HG03558 (cell line): ENCODE data around the gene SNX18.
"Not testable (repeated sequence)": the region's sequence is repeated elsewhere in the genome, so short reads cannot be mapped to it uniquely, and the experiment has no call there.

ENCODE experiments used
- ATAC-seq: cut with Tn5 transposase; IDR thresholded peaks from one replicate; pipeline ENCODE4 v1.9.1; 2021; ENCODE audit warnings: moderate number of reproducible peaks; ENCODE audit not compliant: unreplicated experiment; ENCODE audit errors: extremely low read depth

Gene SNX18

DNA sequence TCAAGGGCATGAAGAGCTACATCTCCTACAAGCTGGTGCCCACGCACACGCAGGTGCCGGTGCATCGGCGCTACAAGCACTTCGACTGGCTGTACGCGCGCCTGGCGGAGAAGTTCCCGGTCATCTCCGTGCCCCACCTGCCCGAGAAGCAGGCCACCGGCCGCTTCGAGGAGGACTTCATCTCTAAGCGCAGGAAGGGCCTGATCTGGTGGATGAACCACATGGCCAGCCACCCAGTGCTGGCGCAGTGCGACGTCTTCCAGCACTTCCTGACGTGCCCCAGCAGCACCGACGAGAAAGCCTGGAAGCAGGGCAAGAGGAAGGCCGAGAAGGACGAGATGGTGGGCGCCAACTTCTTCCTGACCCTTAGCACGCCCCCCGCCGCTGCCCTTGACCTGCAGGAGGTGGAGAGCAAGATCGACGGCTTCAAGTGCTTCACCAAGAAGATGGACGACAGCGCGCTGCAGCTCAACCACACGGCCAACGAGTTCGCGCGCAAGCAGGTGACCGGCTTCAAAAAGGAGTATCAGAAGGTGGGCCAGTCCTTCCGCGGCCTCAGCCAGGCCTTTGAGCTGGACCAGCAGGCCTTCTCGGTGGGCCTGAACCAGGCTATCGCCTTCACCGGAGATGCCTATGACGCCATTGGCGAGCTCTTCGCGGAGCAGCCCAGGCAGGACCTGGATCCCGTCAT is 1.4 kb downstream of the SNX18 start:
- ATAC-seq: no peak

GRCh38 chr5:54519509-54519876 is 1.9 kb downstream of the SNX18 start:
- ATAC-seq: no peak

DNA sequence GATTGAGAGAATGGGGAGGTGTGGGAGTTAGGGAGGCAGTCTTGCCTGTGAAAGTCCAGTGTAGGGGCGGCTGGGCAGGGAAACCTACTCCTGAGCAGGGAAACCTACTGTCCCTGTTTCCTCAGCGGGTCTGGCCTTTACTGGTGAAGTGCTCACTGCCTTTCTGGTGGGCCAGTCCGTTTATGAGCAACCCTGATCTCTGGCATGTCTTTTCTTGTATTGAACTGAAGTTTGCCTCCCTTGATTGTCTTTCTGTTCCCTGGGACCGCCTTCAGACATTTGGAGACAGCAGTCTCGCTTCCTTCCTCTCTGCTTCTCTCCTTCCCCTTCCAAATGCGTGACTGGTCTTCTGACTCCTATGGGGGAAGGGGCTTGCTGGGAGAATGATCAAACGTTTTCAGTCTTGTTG is 2.9 kb downstream of the SNX18 start:
- ATAC-seq: no peak

- ATAC-seq: no peak
Observed at GRCh38 chr5:54520940-54521339, 3.4 kb downstream of the SNX18 start.

GRCh38 chr5:54521856-54522479 is 4.4 kb downstream of the SNX18 start:
- ATAC-seq: no peak

GRCh38 chr5:54523534-54523933 is 6.0 kb downstream of the SNX18 start:
- ATAC-seq: no peak

GRCh38 chr5:54524082-54524481 is 6.5 kb downstream of the SNX18 start:
- ATAC-seq: no peak

GRCh38 chr5:54524704-54525103 is 7.1 kb downstream of the SNX18 start:
- ATAC-seq: no peak

GRCh38 chr5:54525261-54525660 is 7.7 kb downstream of the SNX18 start:
- ATAC-seq: no peak

DNA sequence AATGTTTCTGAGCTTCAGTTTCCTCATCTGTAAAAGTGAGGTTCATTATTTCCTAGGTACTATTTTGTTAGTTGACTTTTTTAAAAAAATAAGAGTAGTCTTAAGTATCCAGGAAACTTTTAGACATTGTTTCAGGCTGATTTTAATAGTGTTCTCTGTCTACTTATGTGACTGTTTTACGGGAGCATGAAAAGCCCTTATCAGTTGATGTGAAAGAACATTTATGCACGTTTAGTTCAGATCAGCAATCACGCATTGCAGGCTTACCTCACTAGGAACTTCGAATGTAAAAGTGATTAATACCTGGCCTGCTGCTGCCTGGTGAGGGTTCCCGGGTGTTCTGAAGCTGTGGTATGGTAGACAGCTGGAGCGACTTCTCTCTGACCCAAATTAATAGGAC is 8.1 kb downstream of the SNX18 start:
- ATAC-seq: no peak

DNA sequence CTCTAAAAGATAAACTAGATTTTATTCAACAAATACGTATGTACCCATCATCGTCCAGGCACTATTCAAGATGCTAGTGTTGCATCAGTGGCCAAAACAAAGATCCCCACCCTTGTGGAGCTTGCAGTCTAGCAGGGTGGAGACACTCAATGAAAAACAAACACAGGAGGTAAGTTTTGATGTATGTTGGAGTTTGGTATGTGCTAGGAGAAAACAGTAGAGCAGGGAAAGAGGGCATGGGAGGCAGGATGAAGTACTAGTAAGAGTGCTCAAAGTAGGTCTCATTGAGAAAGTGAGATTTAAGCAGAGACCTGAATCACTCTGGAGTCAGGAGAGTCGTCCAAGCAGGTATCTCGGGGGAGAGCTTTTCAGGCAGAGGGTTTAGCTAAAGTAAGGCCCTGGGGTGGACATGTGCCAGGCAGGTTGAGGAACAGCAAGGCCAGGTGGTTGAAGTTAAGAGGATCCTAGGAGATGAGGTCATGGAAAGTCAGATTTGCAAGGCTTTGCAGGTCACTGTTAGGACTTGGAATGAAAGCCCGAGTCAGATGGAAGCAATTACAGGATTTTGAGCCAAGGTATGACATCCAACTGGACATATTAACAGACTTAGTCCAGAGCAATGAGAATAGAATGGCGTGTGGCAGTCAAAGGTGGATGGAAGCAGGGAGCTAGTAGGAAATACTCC is 9.2 kb downstream of the SNX18 start:
- ATAC-seq: no peak

DNA sequence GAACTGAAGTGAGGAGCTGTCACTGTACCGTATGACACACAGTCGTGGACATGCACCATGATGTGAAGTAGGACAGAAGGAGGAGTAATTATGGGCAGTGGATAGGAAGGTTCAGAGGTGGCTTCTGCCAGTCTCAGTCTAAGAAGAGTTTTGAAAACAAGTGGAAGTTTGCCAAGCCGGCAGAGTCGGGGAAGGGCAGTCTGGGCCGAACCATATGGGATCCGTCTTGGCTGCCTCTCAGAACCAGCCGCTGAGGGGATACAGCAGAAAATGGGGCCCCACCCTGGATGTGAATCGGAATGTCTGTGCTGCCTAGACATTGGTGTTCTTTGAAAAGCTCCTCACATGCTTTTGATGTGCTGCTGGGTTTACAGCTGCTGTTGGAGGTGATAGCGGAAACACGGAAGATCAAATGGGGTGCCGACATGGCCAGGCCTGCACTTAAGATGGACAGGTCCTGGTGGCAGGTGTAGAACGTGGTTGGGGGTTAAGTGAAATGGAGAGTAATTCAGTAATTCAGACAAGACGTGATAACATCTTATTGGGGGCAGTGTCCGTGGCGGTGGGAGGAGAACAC is 11.2 kb downstream of the SNX18 start:
- no peak for ATAC-seq

GRCh38 chr5:54529565-54529964 is 12.0 kb downstream of the SNX18 start:
- no peak for ATAC-seq

GRCh38 chr5:54531546-54531945 is 14.0 kb downstream of the SNX18 start:
- no peak for ATAC-seq

DNA sequence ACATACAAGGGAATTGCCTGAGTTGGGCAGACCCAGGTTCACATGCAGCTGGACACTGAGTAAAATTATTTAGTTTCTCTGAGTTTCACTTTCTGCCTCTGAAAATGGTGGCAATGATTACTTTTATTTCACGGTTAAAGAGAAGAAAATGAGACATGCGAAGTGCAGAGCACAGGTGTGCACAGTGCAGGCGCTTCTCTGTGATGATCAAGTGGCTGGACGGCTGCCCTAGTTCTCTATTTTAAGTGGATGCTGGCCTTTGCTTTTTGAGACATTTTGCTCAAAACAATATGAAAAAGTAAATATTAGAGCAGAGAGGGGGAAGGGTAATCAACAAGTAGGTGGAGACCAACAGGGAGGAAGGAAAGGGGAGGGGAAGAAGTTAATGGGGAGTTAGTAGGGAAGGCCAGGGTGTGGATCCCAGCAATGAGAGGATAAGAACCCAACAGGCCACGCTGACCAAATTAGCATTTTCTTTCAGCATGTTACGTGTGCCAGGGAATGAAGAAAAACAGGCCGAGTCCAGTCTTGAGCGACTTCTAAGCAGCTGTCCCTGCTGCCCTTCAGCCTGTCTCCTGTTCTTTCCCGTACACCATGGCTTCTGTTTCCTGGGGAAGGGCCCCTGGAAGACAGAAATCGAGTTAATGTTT is 16.1 kb downstream of the SNX18 start:
- no peak for ATAC-seq

DNA sequence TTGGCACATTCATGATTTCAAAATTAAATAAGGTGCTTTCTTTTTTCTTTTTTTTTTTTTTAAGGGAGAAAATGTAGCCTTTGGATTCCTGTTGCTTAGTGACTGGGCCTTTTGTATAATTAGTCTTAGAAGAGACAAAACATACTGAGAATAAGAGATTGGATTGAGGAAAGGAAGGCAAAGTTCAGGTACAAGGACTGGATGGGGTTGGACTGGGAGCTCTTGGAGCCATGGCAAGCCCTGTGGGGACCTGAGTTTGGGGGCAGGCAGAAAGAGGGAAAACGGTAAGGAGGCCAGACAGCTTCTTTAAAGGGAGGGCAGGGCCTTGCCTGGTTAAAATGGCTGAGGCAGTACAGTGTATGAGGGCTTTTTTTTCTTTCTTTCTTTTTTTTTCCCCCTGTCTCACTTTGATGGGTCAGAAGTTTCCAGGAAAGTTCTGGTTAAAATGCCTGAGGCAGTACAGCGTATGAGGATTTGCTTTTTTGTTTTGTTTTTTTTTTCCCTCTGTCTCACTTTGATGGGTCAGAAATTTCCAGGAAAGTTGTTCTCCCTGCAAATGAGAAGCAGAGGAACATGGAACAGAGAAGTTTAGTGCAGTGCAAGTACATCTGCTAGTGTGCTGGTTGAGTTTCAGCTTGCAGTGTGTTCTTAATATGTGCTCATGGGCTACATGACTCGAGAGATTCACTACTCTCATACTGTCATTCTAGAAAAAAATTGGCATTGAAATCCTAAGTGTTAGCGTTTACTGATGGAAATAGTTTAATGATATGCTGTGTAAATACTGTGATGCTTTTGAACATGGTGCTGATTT is 16.8 kb downstream of the SNX18 start:
- ATAC-seq: no peak

GRCh38 chr5:54535149-54535844 is 17.7 kb downstream of the SNX18 start:
- no peak for ATAC-seq

DNA sequence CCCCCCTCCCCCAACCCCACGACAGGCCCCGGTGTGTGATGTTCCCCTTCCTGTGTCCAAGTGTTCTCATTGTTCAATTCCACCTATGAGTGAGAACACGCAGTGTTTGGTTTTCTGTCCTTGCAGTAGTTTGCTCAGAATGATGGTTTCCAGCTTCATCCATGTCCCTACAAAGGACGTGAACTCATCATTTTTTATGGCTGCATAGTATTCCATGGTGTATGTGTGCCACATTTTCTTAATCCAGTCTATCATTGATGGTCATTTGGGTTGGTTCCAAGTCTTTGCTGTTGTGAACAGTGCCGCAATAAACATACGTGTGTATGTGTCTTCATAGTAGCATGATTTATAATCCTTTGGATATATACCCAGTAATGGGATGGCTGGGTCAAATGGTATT is 18.8 kb downstream of the SNX18 start:
- ATAC-seq: not testable (repeated sequence)

- not testable (repeated sequence) for ATAC-seq
Observed at GRCh38 chr5:54536861-54537260, 19.3 kb downstream of the SNX18 start.
